Measurements from ENCODE around the gene HYAL4.
"Not testable (repeated sequence)": the region's sequence is repeated elsewhere in the genome, so short reads cannot be mapped to it uniquely, and the experiment has no call there.

Gene HYAL4

GRCh38 chr7:123883154-123883553 is 38.2 kb downstream of the HYAL4 start:
- ChIA-PET CTCF (interaction anchor here (3.4 kb wide), 1 partner anchor 11 kb away, joined by 12 read pairs; no protein-coding TSS in a partner anchor), POLR2A (no interaction called here)
- TF ChIP-seq CTCF (IDR thresholded peaks at IDR 0.05; ENCODE audit: control extremely low read depth, extremely low read depth, low read depth, missing control alignments): no peak
- no peak for DNase-seq (ENCODE audit: extremely low spot score)

DNA sequence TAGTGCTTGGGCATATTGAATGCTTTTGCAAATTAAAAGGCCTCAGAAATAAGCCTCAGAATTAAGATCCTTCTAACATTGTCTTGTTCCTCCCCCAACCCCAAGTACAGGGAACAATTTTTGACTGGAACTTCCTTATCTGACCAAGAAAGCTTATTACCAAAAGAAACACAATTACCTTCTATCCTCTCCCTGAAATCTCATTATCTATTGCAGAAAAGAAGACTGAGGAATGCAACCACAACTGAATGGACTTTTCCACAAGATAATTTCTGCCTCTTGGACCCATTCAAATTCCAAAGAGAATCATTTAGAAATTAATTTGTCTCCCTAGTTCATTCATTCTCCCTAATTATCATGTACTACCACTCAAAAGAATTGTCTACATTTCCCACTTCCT is 43.2 kb downstream of the HYAL4 start:
- no peak for TF ChIP-seq CTCF (IDR thresholded peaks at IDR 0.05; ENCODE audit: control extremely low read depth, extremely low read depth, low read depth, missing control alignments)
- ChIA-PET CTCF (interaction anchor here (1.4 to 2.0 kb wide), 2 partner anchors 16 to 20 kb away, joined by 3 to 8 read pairs; no protein-coding TSS in a partner anchor), POLR2A (no interaction called here)
- DNase-seq (ENCODE audit: extremely low spot score): no peak

GRCh38 chr7:123894753-123895152 is 49.8 kb downstream of the HYAL4 start:
- POLR2A ChIA-PET; DNase-seq (ENCODE audit: extremely low spot score); CTCF ChIA-PET: not testable (repeated sequence)

DNA sequence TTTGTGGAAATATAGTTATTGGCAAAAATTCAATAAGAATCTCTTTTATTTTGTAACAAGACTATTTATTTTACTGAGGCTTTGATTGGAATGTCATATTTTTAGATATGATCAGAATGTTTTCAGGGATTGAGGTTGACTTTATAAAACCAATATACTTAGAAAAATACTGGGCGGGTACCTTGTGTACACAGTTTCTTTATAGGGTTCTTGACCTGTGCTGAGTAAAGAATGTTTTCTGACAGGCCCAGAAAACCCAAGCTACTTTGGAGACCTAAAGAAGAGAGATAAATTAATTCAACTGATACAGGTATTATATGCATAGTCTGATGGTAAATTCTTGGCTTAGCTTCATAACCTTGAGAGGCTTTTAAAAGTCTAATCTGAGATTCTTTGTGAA is 56.1 kb downstream of the HYAL4 start:
- TF ChIP-seq CTCF (IDR thresholded peaks at IDR 0.05; ENCODE audit: control extremely low read depth, extremely low read depth, low read depth, missing control alignments): no peak
- CTCF ChIA-PET: interaction anchor here (0.7 to 2.5 kb wide), 4 partner anchors 11 to 46 kb away, joined by 3 to 6 read pairs (median 3); no protein-coding TSS in a partner anchor
- POLR2A ChIA-PET: no interaction called here
- no peak for DNase-seq (ENCODE audit: extremely low spot score)

GRCh38 chr7:123905714-123906113 is 60.7 kb downstream of the HYAL4 start:
- no peak for DNase-seq (ENCODE audit: extremely low spot score)
- ChIA-PET CTCF (no interaction called here), POLR2A (no interaction called here)
- TF ChIP-seq CTCF (IDR thresholded peaks at IDR 0.05; ENCODE audit: control extremely low read depth, extremely low read depth, low read depth, missing control alignments): no peak

DNA sequence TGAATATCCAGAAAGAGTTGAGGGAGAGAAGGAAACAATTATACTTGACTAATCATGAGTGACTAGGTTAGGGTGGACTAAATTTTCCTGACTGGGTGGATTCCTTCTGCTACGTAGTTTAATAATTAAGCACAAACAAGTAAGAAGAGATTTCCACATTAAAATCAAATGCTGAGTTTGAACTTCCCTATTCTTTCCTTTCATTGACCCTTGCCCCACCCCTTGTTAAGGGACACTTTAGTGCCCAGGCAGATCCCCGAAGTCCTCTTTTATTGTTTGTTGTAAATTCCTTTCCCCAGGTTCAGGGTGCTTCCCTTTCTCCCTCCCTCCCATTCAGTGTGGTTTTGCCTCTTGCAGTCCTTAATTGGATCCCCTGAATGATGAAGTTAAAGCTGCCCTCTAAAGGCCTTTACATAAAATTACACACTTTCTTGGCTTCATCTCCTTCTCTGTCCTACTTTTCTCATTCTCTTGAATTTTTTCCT is 71.3 kb downstream of the HYAL4 start:
- DNase-seq (ENCODE audit: extremely low spot score): peak; percentile 14
- POLR2A ChIA-PET: no interaction called here
- peak; percentile 12 for TF ChIP-seq CTCF (IDR thresholded peaks at IDR 0.05; ENCODE audit: control extremely low read depth, extremely low read depth, low read depth, missing control alignments)
- CTCF ChIA-PET: interaction anchor here (1.2 kb wide), 1 partner anchor 37 kb away, joined by 3 read pairs; no protein-coding TSS in a partner anchor

- POLR2A ChIA-PET: no interaction called here
Measured at GRCh38 chr7:123917878-123918277, 72.9 kb downstream of the HYAL4 start.

More at GRCh38 chr7:123917878-123918277, 72.9 kb downstream of the HYAL4 start:
- DNase-seq (ENCODE audit: extremely low spot score): no peak
- TF ChIP-seq CTCF (IDR thresholded peaks at IDR 0.05; ENCODE audit: control extremely low read depth, extremely low read depth, low read depth, missing control alignments): no peak
- CTCF ChIA-PET: interaction anchor here (1.2 kb wide), 1 partner anchor 24 kb away, joined by 5 read pairs; no protein-coding TSS in a partner anchor

Measured in GM10248 (cell line).